ENCODE data around the gene SUGCT.

Gene SUGCT

GRCh38 chr7:40723829-40724228 lies 589.0 kb downstream of the SUGCT start:
- H3K4me2 ChIP-seq (ENCODE audit: low read length) = no peak overlapping the region
- H4K20me1 ChIP-seq (ENCODE audit: insufficient read depth, low read length) = no peaks in the 10 kb centered on the region
- H2AFZ ChIP-seq (ENCODE audit: low read depth, low read length) = no peak overlapping the region
- no peak overlapping the region for H3K4me3 ChIP-seq (ENCODE audit: low read length)
- H3K4me1 ChIP-seq (ENCODE audit: low read length) = no peaks in the 10 kb centered on the region
- H3K27ac ChIP-seq (ENCODE audit: low read length) = no peak overlapping the region
- no peaks in the 10 kb centered on the region for H3K9me3 ChIP-seq (ENCODE audit: insufficient read depth, low read length)
- no peaks in the 10 kb centered on the region for H3K36me3 ChIP-seq (replicated peaks; ENCODE audit: low read depth, low read length)
- no peaks in the 10 kb centered on the region for H3K27me3 ChIP-seq (ENCODE audit: low read depth, low read length)
- TF ChIP-seq EZH2phosphoT487 (IDR thresholded peaks at IDR 0.05; ENCODE audit: low read depth) = no peak
- TF ChIP-seq CTCF (IDR thresholded peaks at IDR 0.05; ENCODE audit: low read depth, low read length) = no peak
- H3K79me2 ChIP-seq (ENCODE audit: low read length) = no peaks in the 10 kb centered on the region
- H3K9ac ChIP-seq (ENCODE audit: low read length) = no peak overlapping the region

- no peaks in the 10 kb centered on the region for H4K20me1 ChIP-seq (ENCODE audit: insufficient read depth, low read length)
- no peaks in the 10 kb centered on the region for H3K4me1 ChIP-seq (ENCODE audit: low read length)
- no peaks in the 10 kb centered on the region for H3K36me3 ChIP-seq (replicated peaks; ENCODE audit: low read depth, low read length)
- no peaks in the 10 kb centered on the region for H3K27me3 ChIP-seq (ENCODE audit: low read depth, low read length)
- H3K27ac ChIP-seq (ENCODE audit: low read length) = no peak overlapping the region
- no peak overlapping the region for H2AFZ ChIP-seq (ENCODE audit: low read depth, low read length)
- H3K4me2 ChIP-seq (ENCODE audit: low read length) = no peak overlapping the region
- no peaks in the 10 kb centered on the region for H3K9me3 ChIP-seq (ENCODE audit: insufficient read depth, low read length)
- H3K79me2 ChIP-seq (ENCODE audit: low read length) = no peaks in the 10 kb centered on the region
- TF ChIP-seq CTCF (IDR thresholded peaks at IDR 0.05; ENCODE audit: low read depth, low read length) (no peak), EZH2phosphoT487 (IDR thresholded peaks at IDR 0.05; ENCODE audit: low read depth) (no peak)
- H3K4me3 ChIP-seq (ENCODE audit: low read length) = no peak overlapping the region
- no peak overlapping the region for H3K9ac ChIP-seq (ENCODE audit: low read length)
Measured at GRCh38 chr7:40726559-40726958, 591.8 kb downstream of the SUGCT start.

- Histone ChIP-seq H3K4me3 (ENCODE audit: low read length) (no peak overlapping the region), H3K9me3 (ENCODE audit: insufficient read depth, low read length) (no peaks in the 10 kb centered on the region), H3K27ac (ENCODE audit: low read length) (no peak overlapping the region), H4K20me1 (ENCODE audit: insufficient read depth, low read length) (no peaks in the 10 kb centered on the region), H3K4me2 (ENCODE audit: low read length) (no peak overlapping the region), H3K9ac (ENCODE audit: low read length) (no peak overlapping the region), H3K27me3 (ENCODE audit: low read depth, low read length) (no peaks in the 10 kb centered on the region), H2AFZ (ENCODE audit: low read depth, low read length) (no peak overlapping the region), H3K79me2 (ENCODE audit: low read length) (no peaks in the 10 kb centered on the region), H3K36me3 (replicated peaks; ENCODE audit: low read depth, low read length) (no peaks in the 10 kb centered on the region), H3K4me1 (ENCODE audit: low read length) (no peaks in the 10 kb centered on the region)
- no peak for TF ChIP-seq CTCF (IDR thresholded peaks at IDR 0.05; ENCODE audit: low read depth, low read length)
- no peak for TF ChIP-seq EZH2phosphoT487 (IDR thresholded peaks at IDR 0.05; ENCODE audit: low read depth)
Measured at GRCh38 chr7:40733114-40733513, 598.3 kb downstream of the SUGCT start.

- no peaks in the 10 kb centered on the region for H4K20me1 ChIP-seq (ENCODE audit: insufficient read depth, low read length)
- no peaks in the 10 kb centered on the region for H3K36me3 ChIP-seq (replicated peaks; ENCODE audit: low read depth, low read length)
- no peak for TF ChIP-seq EZH2phosphoT487 (IDR thresholded peaks at IDR 0.05; ENCODE audit: low read depth)
- TF ChIP-seq CTCF (IDR thresholded peaks at IDR 0.05; ENCODE audit: low read depth, low read length) = no peak
- no peak overlapping the region for H3K9ac ChIP-seq (ENCODE audit: low read length)
- no peaks in the 10 kb centered on the region for H3K27me3 ChIP-seq (ENCODE audit: low read depth, low read length)
- H3K4me2 ChIP-seq (ENCODE audit: low read length) = no peak overlapping the region
- no peaks in the 10 kb centered on the region for H3K4me1 ChIP-seq (ENCODE audit: low read length)
- no peak overlapping the region for H2AFZ ChIP-seq (ENCODE audit: low read depth, low read length)
- H3K4me3 ChIP-seq (ENCODE audit: low read length) = no peak overlapping the region
- no peak overlapping the region for H3K27ac ChIP-seq (ENCODE audit: low read length)
- no peaks in the 10 kb centered on the region for H3K9me3 ChIP-seq (ENCODE audit: insufficient read depth, low read length)
- no peaks in the 10 kb centered on the region for H3K79me2 ChIP-seq (ENCODE audit: low read length)
Measured at GRCh38 chr7:40733578-40733977, 598.8 kb downstream of the SUGCT start.
